H9 (cell line): Measurements from ENCODE around the gene LGALS7. TPM values are rescaled to one million over a fixed set of nuclear protein-coding genes. Genes with fewer than 3 reads are reported as not detected.
"Not testable (repeated sequence)": the region's sequence is repeated elsewhere in the genome, so short reads cannot be mapped to it uniquely, and the experiment has no call there.

Source experiments
- DNase-seq: peaks from one replicate; pipeline ENCODE4 v3.0.0-alpha.2; 2017
- H2AFZ ChIP-seq: one replicate; pipeline ENCODE4 v1.6.1; 2013; ENCODE audit warnings: mild to moderate bottlenecking, low read length, control low read depth, moderate library complexity
- H2AK5ac ChIP-seq: 2 replicates; pipeline ENCODE4 v1.6.1; 2013; ENCODE audit warnings: low read length, control low read depth, mixed read lengths; ENCODE audit not compliant: insufficient read length
- H2BK120ac ChIP-seq: one replicate; pipeline ENCODE4 v1.6.1; 2013; ENCODE audit warnings: low read depth, mild to moderate bottlenecking, low read length, control low read depth, inconsistent platforms; ENCODE audit not compliant: poor library complexity, severe bottlenecking
- H2BK12ac ChIP-seq: 2 replicates; pipeline ENCODE4 v1.6.1; 2013; ENCODE audit warnings: low read length, control low read depth, mixed read lengths, low read depth; ENCODE audit not compliant: insufficient read length
- H2BK15ac ChIP-seq: 2 replicates; pipeline ENCODE4 v1.6.1; 2013; ENCODE audit warnings: low read depth, low read length, control low read depth
- H2BK20ac ChIP-seq: one replicate; pipeline ENCODE4 v1.6.1; 2013; ENCODE audit warnings: low read depth, mild to moderate bottlenecking, low read length, control low read depth, inconsistent platforms; ENCODE audit not compliant: poor library complexity, severe bottlenecking
- H2BK5ac ChIP-seq: 2 replicates; pipeline ENCODE4 v1.6.1; 2013; ENCODE audit warnings: low read length, control low read depth, mixed read lengths; ENCODE audit not compliant: insufficient read length
- H3K14ac ChIP-seq: 2 replicates; pipeline ENCODE4 v1.6.1; 2013; ENCODE audit warnings: low read length, control low read depth; ENCODE audit not compliant: insufficient read depth
- H3K18ac ChIP-seq: 2 replicates; pipeline ENCODE4 v1.6.1; 2013; ENCODE audit warnings: low read depth, mild to moderate bottlenecking, mixed read lengths, low read length, control low read depth; ENCODE audit not compliant: insufficient read length
- H3K23ac ChIP-seq: 2 replicates; pipeline ENCODE4 v1.6.1; 2013; ENCODE audit warnings: low read length, control low read depth, mixed read lengths, low read depth; ENCODE audit not compliant: insufficient read length
- H3K23me2 ChIP-seq: 2 replicates; pipeline ENCODE4 v1.6.1; 2013; ENCODE audit warnings: low read depth, mild to moderate bottlenecking, mixed read lengths, low read length, control low read depth; ENCODE audit not compliant: insufficient read length, poor library complexity, severe bottlenecking
- H3K27ac ChIP-seq: 2 replicates; pipeline ENCODE4 v1.5.1; 2013; ENCODE audit warnings: low read length, control low read depth, mixed read lengths, low read depth; ENCODE audit not compliant: insufficient read length
- H3K27me3 ChIP-seq: 2 replicates; pipeline ENCODE4 v1.6.1; 2013; ENCODE audit warnings: low read length, control low read depth, inconsistent platforms; ENCODE audit not compliant: insufficient read depth
- H3K4ac ChIP-seq: 2 replicates; pipeline ENCODE4 v1.6.1; 2013; ENCODE audit warnings: low read depth, mild to moderate bottlenecking, control low read depth, inconsistent platforms, low read length, moderate library complexity
- H3K4me1 ChIP-seq: 2 replicates; pipeline ENCODE4 v1.6.1; 2013; ENCODE audit warnings: low read length, control low read depth, inconsistent platforms; ENCODE audit not compliant: insufficient read depth
- H3K4me2 ChIP-seq: 2 replicates; pipeline ENCODE4 v1.6.1; 2013; ENCODE audit warnings: low read length, control low read depth, mixed read lengths; ENCODE audit not compliant: insufficient read length, insufficient read depth
- H3K56ac ChIP-seq: 2 replicates; pipeline ENCODE4 v1.6.1; 2013; ENCODE audit warnings: low read depth, mild to moderate bottlenecking, mixed read lengths, low read length, control low read depth; ENCODE audit not compliant: insufficient read length
- H3K79me1 ChIP-seq: 2 replicates; pipeline ENCODE4 v1.6.1; 2013; ENCODE audit warnings: low read depth, mild to moderate bottlenecking, moderate library complexity, low read length, control low read depth, inconsistent platforms; ENCODE audit not compliant: insufficient read depth, poor library complexity, severe bottlenecking
- H3K79me2 ChIP-seq: 2 replicates; pipeline ENCODE4 v1.6.1; 2013; ENCODE audit warnings: low read length, control low read depth, inconsistent platforms; ENCODE audit not compliant: insufficient read depth
- H3K9ac ChIP-seq: 2 replicates; pipeline ENCODE4 v1.6.1; 2013; ENCODE audit warnings: low read length, control low read depth, mixed read lengths; ENCODE audit not compliant: insufficient read length; ENCODE audit errors: extremely low read depth
- H3K9me3 ChIP-seq: one replicate; pipeline ENCODE4 v1.6.1; 2013; ENCODE audit warnings: low read depth, low read length, inconsistent platforms; ENCODE audit not compliant: control insufficient read depth
- H3T11ph ChIP-seq: one replicate; pipeline ENCODE4 v1.6.1; 2013; ENCODE audit warnings: mild to moderate bottlenecking, low read length, control low read depth, inconsistent platforms
- H4K20me1 ChIP-seq: one replicate; pipeline ENCODE4 v1.6.1; 2013; ENCODE audit not compliant: control insufficient read depth, insufficient read length, insufficient read depth
- H4K5ac ChIP-seq: 2 replicates; pipeline ENCODE4 v1.6.1; 2013; ENCODE audit warnings: low read depth, mild to moderate bottlenecking, mixed read lengths, low read length, control low read depth; ENCODE audit not compliant: insufficient read length
- H4K8ac ChIP-seq: replicated peaks from 2 replicates; pipeline ENCODE4 v1.6.1; 2013; ENCODE audit warnings: low read length, control low read depth, mixed read lengths, low read depth; ENCODE audit not compliant: insufficient read length
- H4K91ac ChIP-seq: 2 replicates; pipeline ENCODE4 v1.6.1; 2013; ENCODE audit warnings: low read depth, mild to moderate bottlenecking, moderate library complexity, mixed read lengths, low read length, control low read depth; ENCODE audit not compliant: insufficient read length
- H3K27ac Mint-ChIP-seq, 3 experiments: 2 replicates in 2 of 3; 3 replicates in 1 of 3; pipeline ENCODE4 v1.8.0; 2020 to 2021; ENCODE audit warnings: mixed read lengths in 3 of 3, mild to moderate bottlenecking in 1 of 3, moderate library complexity in 1 of 3
- H3K27me3 Mint-ChIP-seq: 2 replicates; pipeline ENCODE4 v1.8.0; 2021; ENCODE audit warnings: low read depth, mild to moderate bottlenecking, moderate library complexity, mixed read lengths
- H3K36me3 Mint-ChIP-seq, 3 experiments: 2 replicates in 2 of 3; 3 replicates in 1 of 3; pipeline ENCODE4 v1.8.0; 2020 to 2021; ENCODE audit warnings: low read depth in 3 of 3, mixed read lengths in 3 of 3; ENCODE audit not compliant: insufficient read depth in 1 of 3
- H3K4me1 Mint-ChIP-seq, 2 experiments: 2 replicates each; pipeline ENCODE4 v1.8.0; 2020; ENCODE audit warnings: mixed read lengths in 2 of 2
- H3K4me3 Mint-ChIP-seq, 2 experiments: 2 replicates in 1 of 2; 3 replicates in 1 of 2; pipeline ENCODE4 v1.8.0; 2020 to 2021; ENCODE audit warnings: mild to moderate bottlenecking in 2 of 2, mixed read lengths in 2 of 2, moderate library complexity in 1 of 2
- H3K9me3 Mint-ChIP-seq, 2 experiments: 2 replicates in 1 of 2; 3 replicates in 1 of 2; pipeline ENCODE4 v1.8.0; 2020; ENCODE audit warnings: mild to moderate bottlenecking in 2 of 2, mixed read lengths in 2 of 2, moderate library complexity in 1 of 2
- WGBS: extraction: QIAGEN DNeasy Blood & Tissue Kit; methylation state at CpG from one replicate; pipeline ENCODE4 v1.1.7; 2013; ENCODE audit warnings: missing lambda C conversion rate, low lambda C conversion rate, mixed read lengths; ENCODE audit not compliant: insufficient read length; ENCODE audit errors: extremely low coverage; 5-methylcytosine and 5-hydroxymethylcytosine counted together
- total RNA-seq: library from RNA; stranded (reverse); gene quantifications from 2 replicates; pipeline ENCODE4 v1.2.1, GENCODE V29; 2021
- TF ChIP-seq, protein P1 (sequence below): fragments of 200-600 bp; sonication (generic); conservative IDR thresholded peaks from 3 replicates; pipeline ENCODE4 v1.8.0; 2021; ENCODE audit warnings: antibody characterized with exemption, mild to moderate bottlenecking

Gene LGALS7
- total RNA-seq, 1 experiment from 2014 or later, result not detected

DNA sequence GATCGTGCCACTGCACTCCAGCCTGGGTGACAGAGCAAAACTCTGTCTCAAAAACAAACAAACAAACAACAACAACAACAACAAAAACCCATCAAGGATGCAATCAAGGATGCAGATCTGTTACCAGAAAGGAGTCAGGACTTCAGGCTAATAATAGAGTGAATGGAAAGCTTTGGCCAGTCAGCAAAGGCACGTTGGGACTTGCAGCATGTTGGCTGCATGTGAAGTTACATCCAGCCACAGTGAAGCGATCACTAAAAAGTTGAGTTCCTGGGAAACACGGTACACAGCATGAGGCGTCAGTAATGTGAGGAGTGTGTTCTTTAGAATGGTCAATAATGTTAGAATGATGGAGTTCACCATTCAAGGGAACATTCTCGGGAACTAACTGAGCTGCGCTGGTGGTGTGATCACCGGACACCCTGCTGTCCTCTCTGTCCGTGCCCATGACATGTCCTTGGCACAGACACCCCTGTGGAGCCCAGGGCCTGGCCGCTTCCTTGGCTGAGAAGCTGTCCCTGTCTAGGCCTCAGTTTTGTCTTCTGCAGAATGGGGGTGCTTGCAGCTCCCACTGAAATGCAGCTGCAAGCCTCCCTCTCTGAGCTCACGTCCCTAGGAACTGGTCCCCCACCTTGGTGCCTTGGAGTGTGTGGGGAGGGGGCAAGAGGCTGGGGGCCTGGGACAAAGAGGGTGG lies 13.4 kb upstream of the LGALS7 start:
- Histone ChIP-seq H3K27ac (no peak overlapping the region), H3K79me2 (no peaks in the 10 kb centered on the region), H2BK5ac (no peak overlapping the region), H4K8ac (no peak overlapping the region), H2BK120ac (no peak overlapping the region), H2BK15ac (no peak overlapping the region), H2AFZ (no peak overlapping the region), H3K4me2 (no peak overlapping the region), H3K9me3 (no peaks in the 10 kb centered on the region), H3K18ac (no peak overlapping the region), H3K79me1 (no peaks in the 10 kb centered on the region), H3K23ac (no peak overlapping the region), H3K14ac (no peak overlapping the region), H4K5ac (no peak overlapping the region), H3K4ac (no peak overlapping the region), H3K9ac (no peak overlapping the region), H3T11ph (no peak overlapping the region), H3K4me1 (no peaks in the 10 kb centered on the region), H2BK20ac (no peak overlapping the region), H2BK12ac (no peak overlapping the region), H4K20me1 (no peaks in the 10 kb centered on the region), H2AK5ac (no peak overlapping the region), H3K56ac (no peak overlapping the region), H3K23me2 (no peaks in the 10 kb centered on the region), H4K91ac (no peak overlapping the region), H3K27me3 (no peaks in the 10 kb centered on the region)
- H3K4me3 Mint-ChIP-seq, result no peak overlapping the region
- H3K36me3 Mint-ChIP-seq, result no peaks in the 10 kb centered on the region
- peaks cover 6% of the 10 kb centered on the region for H3K27me3 Mint-ChIP-seq
- H3K27ac Mint-ChIP-seq, result no peak overlapping the region; a peak in 1 of 7 replicates
- TF ChIP-seq, protein P1, sequence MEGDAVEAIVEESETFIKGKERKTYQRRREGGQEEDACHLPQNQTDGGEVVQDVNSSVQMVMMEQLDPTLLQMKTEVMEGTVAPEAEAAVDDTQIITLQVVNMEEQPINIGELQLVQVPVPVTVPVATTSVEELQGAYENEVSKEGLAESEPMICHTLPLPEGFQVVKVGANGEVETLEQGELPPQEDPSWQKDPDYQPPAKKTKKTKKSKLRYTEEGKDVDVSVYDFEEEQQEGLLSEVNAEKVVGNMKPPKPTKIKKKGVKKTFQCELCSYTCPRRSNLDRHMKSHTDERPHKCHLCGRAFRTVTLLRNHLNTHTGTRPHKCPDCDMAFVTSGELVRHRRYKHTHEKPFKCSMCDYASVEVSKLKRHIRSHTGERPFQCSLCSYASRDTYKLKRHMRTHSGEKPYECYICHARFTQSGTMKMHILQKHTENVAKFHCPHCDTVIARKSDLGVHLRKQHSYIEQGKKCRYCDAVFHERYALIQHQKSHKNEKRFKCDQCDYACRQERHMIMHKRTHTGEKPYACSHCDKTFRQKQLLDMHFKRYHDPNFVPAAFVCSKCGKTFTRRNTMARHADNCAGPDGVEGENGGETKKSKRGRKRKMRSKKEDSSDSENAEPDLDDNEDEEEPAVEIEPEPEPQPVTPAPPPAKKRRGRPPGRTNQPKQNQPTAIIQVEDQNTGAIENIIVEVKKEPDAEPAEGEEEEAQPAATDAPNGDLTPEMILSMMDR, result no peak
- H3K4me1 Mint-ChIP-seq, result peaks cover 3 to 9% of the 10 kb centered on the region in 2 experiments
- no peak for DNase-seq
- H3K9me3 Mint-ChIP-seq, result no peaks in the 10 kb centered on the region; a peak in 1 of 5 replicates
- WGBS, result no CpG with 5 or more reads among the region's 11 CpGs

DNA sequence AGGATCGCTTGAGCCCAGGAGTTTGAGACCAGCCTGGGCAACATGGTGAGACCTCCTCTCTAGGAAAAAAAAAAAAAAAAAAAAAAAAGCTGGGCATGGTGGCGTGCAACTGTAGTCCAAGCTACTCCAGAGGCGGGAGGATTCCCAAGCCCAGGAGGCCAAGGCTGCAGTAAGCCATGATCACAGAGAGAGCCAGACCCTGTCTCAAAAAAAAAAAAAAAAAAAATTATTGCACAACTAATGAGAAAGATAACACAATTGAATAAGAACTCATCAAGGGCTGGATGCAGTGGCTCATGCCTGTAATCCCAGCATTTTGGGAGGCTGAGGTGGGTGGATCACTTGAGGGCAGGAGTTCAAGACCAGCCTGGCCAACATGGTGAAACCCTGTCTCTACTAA lies 12.7 kb upstream of the LGALS7 start:
- not testable (repeated sequence) for H3K27me3 ChIP-seq, H3K4me3 Mint-ChIP-seq, H3K79me2 ChIP-seq, H3K23me2 ChIP-seq, H3K9me3 ChIP-seq, H2BK20ac ChIP-seq, H3K56ac ChIP-seq, H4K20me1 ChIP-seq, H3K23ac ChIP-seq, H3K27ac ChIP-seq, H2BK12ac ChIP-seq, H4K91ac ChIP-seq, H3K4me1 Mint-ChIP-seq, H3T11ph ChIP-seq, H3K9me3 Mint-ChIP-seq, H3K4ac ChIP-seq, H3K27ac Mint-ChIP-seq, H2BK120ac ChIP-seq, H3K79me1 ChIP-seq, H4K5ac ChIP-seq, H3K18ac ChIP-seq, H2BK5ac ChIP-seq, H2AFZ ChIP-seq, H3K4me1 ChIP-seq, H4K8ac ChIP-seq, H3K4me2 ChIP-seq, H3K14ac ChIP-seq, H2AK5ac ChIP-seq, H3K36me3 Mint-ChIP-seq, H2BK15ac ChIP-seq, H3K9ac ChIP-seq, DNase-seq
- peaks cover 11% of the 10 kb centered on the region for H3K27me3 Mint-ChIP-seq
- WGBS, result no CpG with 5 or more reads among the region's 3 CpGs
